Right atrium auricular region (tissue), 2 donors: Measurements from ENCODE around the gene KIAA0232. TPM values are rescaled to one million over a fixed set of nuclear protein-coding genes. Genes with fewer than 3 reads are reported as not detected.

Source experiments
- DNase-seq: peaks from one replicate; pipeline ENCODE4 v3.0.0-alpha.2; 2019; ENCODE audit warnings: low spot score
- H3K27ac ChIP-seq, 2 donors: fragments of 200-600 bp; sonication (generic); 1 replicate in 1 of 2; 2 replicates in 1 of 2; pipeline ENCODE4 v1.5.1; 2016 to 2019
- H3K27me3 ChIP-seq, 2 donors: fragments of 200-600 bp; sonication (generic); one replicate each; pipeline versions ENCODE4 v1.5.1 to v1.6.0; 2017 to 2019
- H3K36me3 ChIP-seq: fragments of 200-600 bp; sonication (generic); one replicate; pipeline ENCODE4 v1.5.1; 2016
- H3K4me1 ChIP-seq, 2 donors: fragments of 200-600 bp; sonication (generic); one replicate each; pipeline versions ENCODE4 v1.5.1 to v1.6.0; 2017 to 2019
- H3K4me3 ChIP-seq, 2 donors: fragments of 200-600 bp; sonication (generic); 1 replicate in 1 of 2; 2 replicates in 1 of 2; pipeline ENCODE4 v1.5.1; 2017 to 2019; ENCODE audit warnings: mild to moderate bottlenecking in 1 of 2, moderate library complexity in 1 of 2
- H3K9me3 ChIP-seq, 2 donors: fragments of 200-600 bp; sonication (generic); one replicate each; pipeline ENCODE4 v1.5.1; 2019
- total RNA-seq, 2 donors: library from RNA; depleted of rRNA; stranded (reverse); fragments of >200 nt; gene quantifications; one replicate each; pipeline ENCODE4 v1.1.0, GENCODE V29; 2016
- TF ChIP-seq, protein P1 (sequence below), 2 donors: fragments of 200-600 bp; sonication (generic); IDR thresholded peaks; one replicate each; pipeline ENCODE4 v1.5.1; 2019; ENCODE audit warnings: antibody characterized with exemption in 2 of 2

Gene KIAA0232
- total RNA-seq, 2 donors from 2014 or later, result 47.5 to 69.4 TPM

DNA sequence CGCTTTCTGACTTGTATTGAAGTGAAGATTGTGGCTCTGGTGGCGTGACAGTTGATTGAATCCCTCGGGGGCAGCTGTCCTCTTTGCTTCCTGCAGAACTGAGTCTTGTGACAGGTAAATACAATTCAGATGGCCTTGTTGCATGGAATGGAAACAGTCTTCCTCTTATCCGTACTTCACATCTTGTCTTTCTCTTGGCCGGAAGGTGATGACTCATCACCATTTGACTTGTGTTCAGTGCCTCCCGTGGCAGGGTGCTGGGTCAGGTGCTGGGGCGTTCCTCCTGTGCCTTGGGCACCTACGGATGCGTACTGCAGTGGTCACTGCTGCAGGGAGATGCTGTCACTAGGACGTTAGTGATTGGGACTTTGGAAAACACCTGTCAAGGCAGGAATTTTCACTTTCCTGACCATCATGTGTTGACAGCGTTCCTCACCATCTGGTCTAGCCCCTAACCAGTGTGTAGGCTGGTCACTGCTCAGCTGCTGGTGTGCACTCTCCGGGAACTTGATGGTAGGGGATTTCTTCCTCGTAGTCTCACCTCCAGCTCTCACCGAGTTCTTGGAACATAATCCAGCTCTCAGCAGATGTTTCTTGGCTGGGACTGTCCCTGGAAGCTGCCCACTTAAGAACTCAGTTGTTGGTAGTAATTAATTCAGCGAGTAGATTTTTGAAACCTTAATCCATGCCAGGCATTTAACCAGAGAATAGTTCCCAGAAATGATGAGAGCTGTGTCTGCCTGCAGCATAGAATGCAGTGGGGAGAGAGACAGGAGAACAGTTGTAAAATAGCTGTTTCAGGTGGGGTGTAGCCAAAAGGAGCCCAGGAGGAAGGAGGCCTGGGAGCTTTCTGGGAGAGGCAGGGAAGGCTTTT lies 134.3 kb downstream of the KIAA0232 start:
- peak overlapping the region; percentile 39 to 60 for H3K27ac ChIP-seq
- H3K9me3 ChIP-seq, result no peaks in the 10 kb centered on the region
- no peaks in the 10 kb centered on the region for H3K27me3 ChIP-seq
- H3K36me3 ChIP-seq, result no peaks in the 10 kb centered on the region
- H3K4me1 ChIP-seq, result peaks cover 0 to 32% of the 10 kb centered on the region in 2 donors
- no peak overlapping the region for H3K4me3 ChIP-seq
- no peak for DNase-seq
- TF ChIP-seq, protein P1, sequence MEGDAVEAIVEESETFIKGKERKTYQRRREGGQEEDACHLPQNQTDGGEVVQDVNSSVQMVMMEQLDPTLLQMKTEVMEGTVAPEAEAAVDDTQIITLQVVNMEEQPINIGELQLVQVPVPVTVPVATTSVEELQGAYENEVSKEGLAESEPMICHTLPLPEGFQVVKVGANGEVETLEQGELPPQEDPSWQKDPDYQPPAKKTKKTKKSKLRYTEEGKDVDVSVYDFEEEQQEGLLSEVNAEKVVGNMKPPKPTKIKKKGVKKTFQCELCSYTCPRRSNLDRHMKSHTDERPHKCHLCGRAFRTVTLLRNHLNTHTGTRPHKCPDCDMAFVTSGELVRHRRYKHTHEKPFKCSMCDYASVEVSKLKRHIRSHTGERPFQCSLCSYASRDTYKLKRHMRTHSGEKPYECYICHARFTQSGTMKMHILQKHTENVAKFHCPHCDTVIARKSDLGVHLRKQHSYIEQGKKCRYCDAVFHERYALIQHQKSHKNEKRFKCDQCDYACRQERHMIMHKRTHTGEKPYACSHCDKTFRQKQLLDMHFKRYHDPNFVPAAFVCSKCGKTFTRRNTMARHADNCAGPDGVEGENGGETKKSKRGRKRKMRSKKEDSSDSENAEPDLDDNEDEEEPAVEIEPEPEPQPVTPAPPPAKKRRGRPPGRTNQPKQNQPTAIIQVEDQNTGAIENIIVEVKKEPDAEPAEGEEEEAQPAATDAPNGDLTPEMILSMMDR (IDR thresholded peaks at IDR 0.05), result no peak

GRCh38 chr4:6917461-6918271 lies 135.1 kb downstream of the KIAA0232 start:
- Histone ChIP-seq H3K36me3 (no peaks in the 10 kb centered on the region), H3K27ac (peak overlapping the region; percentile 39 to 60), H3K4me1 (peaks cover 0 to 27% of the 10 kb centered on the region in 2 donors), H3K4me3 (no peak overlapping the region), H3K9me3 (no peaks in the 10 kb centered on the region), H3K27me3 (no peaks in the 10 kb centered on the region)
- peak; percentile 81 for DNase-seq
- TF ChIP-seq, protein P1 (IDR thresholded peaks at IDR 0.05), result peak; percentile 28 to 37

- Histone ChIP-seq H3K27ac (peak overlapping the region in 1 of 2 donors; percentile 48), H3K9me3 (no peaks in the 10 kb centered on the region), H3K27me3 (no peaks in the 10 kb centered on the region), H3K36me3 (peaks cover 3% of the 10 kb centered on the region), H3K4me3 (no peak overlapping the region), H3K4me1 (peaks cover 0 to 22% of the 10 kb centered on the region in 2 donors)
- DNase-seq, result no peak
- TF ChIP-seq, protein P1 (IDR thresholded peaks at IDR 0.05), result no peak
Measured at GRCh38 chr4:6918338-6918737, 135.8 kb downstream of the KIAA0232 start.

GRCh38 chr4:6920171-6920570 lies 137.6 kb downstream of the KIAA0232 start:
- Histone ChIP-seq H3K9me3 (no peaks in the 10 kb centered on the region), H3K4me3 (no peak overlapping the region), H3K4me1 (peaks cover 0 to 22% of the 10 kb centered on the region in 2 donors), H3K27ac (no peak overlapping the region), H3K36me3 (peaks cover 21% of the 10 kb centered on the region), H3K27me3 (no peaks in the 10 kb centered on the region)
- TF ChIP-seq, protein P1 (IDR thresholded peaks at IDR 0.05), result no peak
- DNase-seq, result no peak

DNA sequence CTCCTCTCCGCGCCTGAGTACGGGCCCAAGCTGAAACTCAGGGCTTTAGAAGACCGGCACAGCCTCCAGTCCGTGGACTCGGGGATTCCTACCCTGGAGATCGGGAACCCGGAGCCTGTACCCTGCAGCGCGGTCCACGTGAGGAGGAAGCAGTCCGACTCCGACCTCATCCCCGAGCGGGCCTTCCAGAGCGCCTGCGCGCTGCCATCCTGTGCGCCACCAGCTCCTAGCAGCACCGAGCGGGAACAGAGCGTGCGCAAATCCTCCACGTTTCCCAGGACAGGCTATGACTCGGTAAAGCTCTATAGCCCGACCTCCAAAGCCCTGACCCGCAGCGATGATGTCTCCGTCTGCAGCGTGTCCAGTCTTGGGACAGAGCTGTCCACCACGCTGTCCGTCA lies 141.0 kb downstream of the KIAA0232 start:
- TF ChIP-seq, protein P1 (IDR thresholded peaks at IDR 0.05), result no peak
- H3K9me3 ChIP-seq, result no peaks in the 10 kb centered on the region
- DNase-seq, result no peak
- H3K27me3 ChIP-seq, result no peaks in the 10 kb centered on the region
- H3K27ac ChIP-seq, result no peak overlapping the region
- no peak overlapping the region for H3K4me3 ChIP-seq
- peaks cover 22% of the 10 kb centered on the region for H3K36me3 ChIP-seq
- H3K4me1 ChIP-seq, result peaks cover 0 to 21% of the 10 kb centered on the region in 2 donors
